ENCODE measurements around the gene SCGN.

Gene SCGN

DNA sequence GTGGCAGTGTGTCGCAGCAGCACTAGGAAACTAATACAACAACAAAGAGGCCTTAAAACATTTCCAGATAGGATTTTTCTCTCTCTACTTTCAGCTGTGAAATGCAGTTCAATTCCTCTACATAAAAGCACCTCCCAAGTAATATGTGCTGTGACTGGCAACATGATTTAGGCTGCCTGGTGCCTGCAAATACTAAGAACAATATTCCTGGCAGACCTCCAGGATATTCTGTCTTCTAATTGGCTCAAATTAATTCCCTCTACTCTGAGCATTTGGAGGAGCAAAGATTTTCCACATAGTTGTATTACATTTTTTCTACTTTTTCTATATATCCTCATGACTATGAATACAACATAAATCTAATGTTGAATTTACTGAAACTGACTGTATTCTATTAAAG is 33.2 kb downstream of the SCGN start:
- FAIRE-seq: no peak
- DNase-seq (ENCODE audit: insufficient read length, low spot score): no peak
- TF ChIP-seq POLR2A (IDR thresholded peaks at IDR 0.05; ENCODE audit: low read depth, low read length): no peak

DNA sequence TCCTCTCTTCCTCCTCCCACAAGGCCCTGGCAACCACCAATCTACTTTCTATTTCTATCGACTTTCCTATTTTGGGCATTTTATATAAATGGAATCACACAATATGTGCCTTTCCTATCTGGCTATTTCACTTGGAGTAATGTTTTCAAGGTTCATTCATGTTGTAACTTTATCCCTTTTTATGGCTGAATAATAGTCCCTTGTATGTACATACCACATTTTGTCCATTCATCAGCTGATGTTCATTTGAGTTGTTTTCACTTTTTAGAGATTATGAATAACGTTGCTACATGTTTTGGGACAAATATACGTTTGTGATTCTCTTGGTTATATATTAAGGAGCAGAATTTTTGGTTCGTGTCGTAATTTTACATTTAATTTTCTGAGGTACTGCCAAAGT is 33.9 kb downstream of the SCGN start:
- no peak for TF ChIP-seq POLR2A (IDR thresholded peaks at IDR 0.05; ENCODE audit: low read depth, low read length)
- FAIRE-seq (no peak), DNase-seq (ENCODE audit: insufficient read length, low spot score) (no peak)

DNA sequence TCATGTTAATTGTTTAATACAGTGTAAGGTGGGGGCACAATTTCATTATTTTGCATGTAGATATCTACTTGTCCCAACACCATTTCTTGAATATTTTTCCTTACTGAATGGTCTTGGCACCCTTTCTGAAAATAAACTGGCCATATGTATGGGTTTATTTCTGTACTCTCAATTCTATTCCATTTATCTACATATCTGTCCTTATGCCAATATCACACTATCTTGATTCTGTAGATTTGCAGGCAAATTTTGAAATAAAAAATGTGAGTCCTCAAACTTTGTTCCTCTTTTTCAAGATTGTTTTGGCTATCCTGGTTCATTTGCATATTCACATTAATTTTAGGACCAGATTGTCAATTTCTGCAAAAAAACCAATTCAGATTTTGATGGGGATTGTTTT is 34.8 kb downstream of the SCGN start:
- no peak for TF ChIP-seq POLR2A (IDR thresholded peaks at IDR 0.05; ENCODE audit: low read depth, low read length)

DNA sequence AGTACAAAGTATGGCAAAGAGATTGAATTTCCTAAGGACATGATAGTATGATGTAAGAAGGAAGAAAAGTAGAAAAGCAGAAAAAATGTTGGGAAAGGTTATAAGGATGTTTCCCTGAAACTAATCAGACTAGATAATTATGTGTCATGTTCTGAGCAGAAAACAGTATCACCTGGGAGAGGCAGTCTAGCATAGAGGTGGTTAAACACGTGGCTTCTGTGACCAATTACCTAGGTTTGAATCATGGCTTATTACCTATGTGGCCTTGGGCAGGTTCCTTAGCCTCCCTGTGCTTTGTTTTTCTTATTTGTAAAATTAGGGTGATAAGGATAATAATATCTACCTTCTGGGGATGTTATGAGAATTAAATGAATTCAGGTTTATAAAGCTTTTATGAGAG is 38.0 kb downstream of the SCGN start:
- DNase-seq (ENCODE audit: insufficient read length, low spot score): no peak
- FAIRE-seq: no peak

More for the DNA sequence above, 34.8 kb downstream of the SCGN start:
- no peak for FAIRE-seq
- no peak for DNase-seq (ENCODE audit: insufficient read length, low spot score)

DNA sequence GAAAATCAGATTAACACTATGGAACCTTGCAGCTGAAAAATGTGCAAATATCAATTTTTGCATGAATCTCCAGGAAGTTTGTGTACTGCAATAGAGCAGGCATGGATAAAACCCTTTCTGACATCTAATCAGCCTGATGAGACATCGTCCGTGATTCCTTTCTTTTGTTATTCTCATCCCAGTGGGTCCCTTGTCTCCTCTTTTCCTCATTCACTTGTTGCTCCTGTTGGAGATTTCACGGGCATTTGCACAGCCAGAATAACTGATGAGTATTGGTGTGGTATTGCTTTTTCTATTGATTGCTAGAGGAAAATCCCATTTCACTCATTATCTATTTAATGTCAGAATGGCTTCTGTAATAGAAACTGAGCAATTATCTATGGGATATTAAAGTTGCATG is 39.9 kb downstream of the SCGN start:
- DNase-seq (ENCODE audit: insufficient read length, low spot score) (no peak), FAIRE-seq (no peak)
- no peak for TF ChIP-seq POLR2A (IDR thresholded peaks at IDR 0.05; ENCODE audit: low read depth, low read length)

More for the DNA sequence above, 38.0 kb downstream of the SCGN start:
- TF ChIP-seq POLR2A (IDR thresholded peaks at IDR 0.05; ENCODE audit: low read depth, low read length): no peak

DNA sequence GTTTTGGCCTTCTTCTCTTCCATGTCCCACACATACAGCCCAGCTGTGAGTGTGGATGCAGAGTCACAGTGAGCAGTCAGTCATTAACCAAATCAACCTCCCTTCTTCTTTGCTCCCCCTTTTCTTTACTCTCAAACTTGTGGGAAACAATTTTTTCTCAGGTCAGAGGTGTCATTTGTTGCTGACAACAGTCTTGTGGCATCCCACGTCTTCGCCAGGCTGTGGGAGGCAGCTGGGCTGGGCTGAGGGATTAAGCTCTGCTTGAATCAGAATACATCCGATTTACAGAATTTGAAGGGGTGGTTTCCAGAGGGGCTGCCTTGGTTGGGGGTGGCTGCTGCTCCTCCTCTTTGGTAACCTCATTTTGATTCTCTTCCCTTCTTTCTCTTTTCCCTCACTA is 40.5 kb downstream of the SCGN start:
- FAIRE-seq (no peak), DNase-seq (ENCODE audit: insufficient read length, low spot score) (no peak)
- no peak for TF ChIP-seq POLR2A (IDR thresholded peaks at IDR 0.05; ENCODE audit: low read depth, low read length)

DNA sequence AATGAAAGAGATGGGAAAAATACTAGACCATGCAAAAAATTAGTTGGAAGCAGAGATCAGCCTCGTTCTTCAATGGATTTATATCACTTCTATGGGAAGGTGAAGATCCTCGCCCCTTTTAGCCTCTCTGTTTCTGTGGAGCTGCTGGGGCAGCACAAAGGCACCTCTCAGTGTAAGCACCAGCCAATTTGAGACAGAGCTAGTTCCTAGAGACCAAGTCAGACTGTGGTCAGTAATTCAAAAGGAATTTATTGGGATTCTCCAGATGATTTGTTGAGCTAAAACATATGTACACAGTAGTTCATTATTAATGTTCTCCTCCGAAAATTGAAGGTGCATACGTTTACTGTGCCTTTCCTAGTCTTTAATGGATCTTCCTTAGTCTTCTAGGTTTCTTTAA is 42.4 kb downstream of the SCGN start:
- DNase-seq (ENCODE audit: insufficient read length, low spot score) (no peak), FAIRE-seq (no peak)
- no peak for TF ChIP-seq POLR2A (IDR thresholded peaks at IDR 0.05; ENCODE audit: low read depth, low read length)

DNA sequence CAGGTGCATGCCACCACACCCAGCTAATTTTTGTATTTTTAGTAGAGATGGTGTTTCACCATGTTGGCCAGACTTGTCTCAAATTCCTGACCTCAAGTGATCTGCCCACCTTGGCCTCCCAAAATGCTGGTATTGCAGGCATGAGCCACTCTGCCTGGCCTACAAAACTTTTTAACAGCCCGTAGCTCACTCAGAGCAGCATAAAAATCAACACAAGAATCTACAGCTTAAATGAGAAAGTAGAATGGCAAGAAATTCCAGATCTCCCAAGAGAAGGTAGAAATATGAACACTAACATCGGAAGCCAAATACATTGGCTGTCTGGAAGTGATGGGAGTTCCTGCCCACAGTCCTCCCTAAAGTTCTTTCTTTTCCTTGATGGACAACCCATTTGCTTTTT is 43.7 kb downstream of the SCGN start:
- FAIRE-seq (no peak), DNase-seq (ENCODE audit: insufficient read length, low spot score) (no peak)
- no peak for TF ChIP-seq POLR2A (IDR thresholded peaks at IDR 0.05; ENCODE audit: low read depth, low read length)

DNA sequence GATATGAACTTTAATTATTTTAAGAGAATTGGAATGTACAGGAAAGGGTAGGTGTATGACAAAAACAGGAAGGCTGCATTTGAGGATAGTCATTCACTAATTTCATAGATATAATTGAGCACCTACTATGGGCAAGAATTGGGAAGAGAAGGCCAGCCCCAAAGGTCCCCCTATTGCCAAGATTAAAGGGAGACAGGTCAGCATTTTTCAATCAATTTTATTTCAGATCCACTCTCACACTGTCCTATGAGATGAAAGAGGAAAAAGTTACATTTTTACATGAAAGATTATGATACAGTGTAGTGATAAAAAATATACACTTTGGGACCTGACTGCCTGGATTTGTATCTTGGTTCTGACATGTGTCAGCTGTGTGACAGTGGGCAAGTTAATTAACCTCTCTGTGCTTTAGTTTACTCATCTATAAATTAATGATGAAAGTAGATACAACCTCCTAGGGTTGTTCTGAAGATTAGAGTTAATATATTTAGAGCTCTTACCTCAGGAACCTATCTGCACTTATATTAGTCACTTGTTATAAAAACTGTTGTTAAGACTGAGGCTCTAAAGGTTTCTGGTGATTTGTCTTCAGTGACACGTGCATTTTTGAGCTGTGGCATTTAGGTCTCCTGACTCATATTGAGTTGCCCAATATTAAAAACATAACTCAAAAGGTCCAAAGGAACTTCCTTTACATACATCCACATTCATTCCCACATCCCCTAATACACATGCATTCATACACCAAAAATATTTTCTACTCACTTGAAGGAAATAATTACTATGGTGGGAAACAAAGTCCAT is 45.7 kb downstream of the SCGN start:
- FAIRE-seq: no peak
- no peak for DNase-seq (ENCODE audit: insufficient read length, low spot score)
- no peak for TF ChIP-seq POLR2A (IDR thresholded peaks at IDR 0.05; ENCODE audit: low read depth, low read length)

DNA sequence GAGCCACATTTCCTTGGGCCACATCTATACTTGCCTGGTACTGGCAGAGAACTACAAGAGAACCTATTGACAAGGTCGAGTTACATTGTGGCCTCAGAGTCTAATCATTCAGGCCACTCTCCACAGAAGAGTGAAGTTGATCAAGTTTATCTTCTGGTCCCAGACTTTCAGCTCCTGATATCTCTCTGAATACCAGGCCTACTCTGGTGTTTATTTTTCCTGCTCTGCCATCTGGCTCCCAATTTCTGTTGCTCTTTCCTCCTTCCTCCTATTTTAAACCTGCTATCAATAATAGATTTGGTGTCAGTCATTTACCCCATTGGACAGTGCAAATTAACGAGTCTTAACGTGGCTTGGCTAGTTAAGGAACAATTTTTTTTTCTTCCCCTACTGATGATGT is 46.6 kb downstream of the SCGN start:
- TF ChIP-seq POLR2A (IDR thresholded peaks at IDR 0.05; ENCODE audit: low read depth, low read length): no peak
- no peak for DNase-seq (ENCODE audit: insufficient read length, low spot score)
- no peak for FAIRE-seq

DNA sequence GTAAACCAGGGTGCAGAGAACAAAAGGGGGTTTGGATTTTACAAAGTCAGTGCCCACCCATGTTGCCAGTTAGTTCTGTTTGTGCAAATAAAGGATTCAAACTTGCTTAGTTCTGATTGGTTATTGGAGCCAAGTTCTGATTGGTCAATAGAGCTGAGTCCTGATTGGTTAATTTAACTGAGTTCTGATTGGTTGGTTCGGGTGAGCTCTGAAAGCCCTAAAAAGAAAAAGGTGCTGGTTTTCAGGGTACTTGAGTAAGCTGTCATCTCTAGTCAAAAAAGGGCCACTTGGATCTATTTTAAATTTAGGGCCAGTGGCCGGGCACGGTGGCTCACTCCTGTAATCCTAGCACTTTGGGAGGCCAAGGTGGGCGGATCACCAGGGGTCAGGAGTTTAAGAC is 47.6 kb downstream of the SCGN start:
- DNase-seq (ENCODE audit: insufficient read length, low spot score) (no peak), FAIRE-seq (no peak)
- TF ChIP-seq POLR2A (IDR thresholded peaks at IDR 0.05; ENCODE audit: low read depth, low read length): no peak

DNA sequence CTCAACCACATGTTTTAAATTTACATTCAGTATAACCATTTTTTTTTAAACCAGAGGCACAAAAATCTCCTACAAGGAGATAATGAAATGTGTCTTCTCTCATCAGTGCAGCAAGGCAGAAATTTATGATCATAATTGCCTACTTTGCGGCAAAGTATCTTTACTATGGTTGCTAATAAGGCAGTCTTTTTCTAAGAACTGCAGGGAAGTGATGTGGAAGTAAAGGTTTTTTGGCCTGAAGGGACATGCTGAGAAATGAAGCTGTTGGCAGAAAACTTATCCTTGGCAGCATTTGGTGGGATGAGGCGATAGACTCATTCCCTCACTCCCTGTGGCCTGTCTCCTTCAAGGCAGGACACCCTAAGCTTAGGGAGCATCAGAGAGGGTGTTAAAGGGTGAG is 48.7 kb downstream of the SCGN start:
- no peak for FAIRE-seq
- DNase-seq (ENCODE audit: insufficient read length, low spot score): no peak
- TF ChIP-seq POLR2A (IDR thresholded peaks at IDR 0.05; ENCODE audit: low read depth, low read length): no peak

DNA sequence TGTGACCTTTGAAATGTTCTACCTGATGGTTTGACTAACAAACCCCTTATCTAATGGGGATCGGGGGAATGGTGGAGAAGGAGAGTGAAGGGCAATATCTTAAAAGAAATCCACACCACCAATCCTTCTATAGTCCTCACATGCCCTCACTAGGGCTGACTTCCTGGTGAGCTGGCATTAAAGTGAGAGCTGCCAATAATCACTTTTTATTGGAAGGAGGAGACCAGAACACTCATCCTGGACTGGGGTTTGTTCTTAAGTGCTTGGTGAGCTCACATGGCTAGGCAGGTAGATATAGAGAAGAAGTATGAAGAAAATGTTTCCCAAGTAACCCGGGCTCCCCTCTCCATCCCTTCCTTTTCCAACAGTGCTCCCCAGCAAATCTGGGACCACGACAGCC is 49.8 kb downstream of the SCGN start:
- TF ChIP-seq POLR2A (IDR thresholded peaks at IDR 0.05; ENCODE audit: low read depth, low read length): no peak
- no peak for DNase-seq (ENCODE audit: insufficient read length, low spot score)
- no peak for FAIRE-seq

DNA sequence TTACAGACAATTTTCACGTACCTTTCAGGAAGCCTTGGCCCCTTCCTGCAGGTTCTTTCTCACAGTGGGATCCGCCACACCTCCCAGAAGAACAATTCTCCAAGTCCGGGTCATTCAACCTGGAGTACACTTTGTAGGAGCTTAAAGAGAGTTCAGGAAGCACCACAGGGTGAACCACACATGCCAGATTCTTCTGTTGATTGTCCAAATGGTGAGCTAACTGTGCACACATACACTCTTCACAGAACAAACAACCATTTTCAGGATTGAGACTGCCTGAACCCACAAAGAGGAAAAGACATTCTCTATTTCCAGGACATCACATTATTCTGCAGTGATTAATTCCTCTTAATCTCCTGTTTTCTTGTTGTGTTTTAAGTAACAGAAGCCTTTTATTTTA is 51.0 kb downstream of the SCGN start:
- no peak for DNase-seq (ENCODE audit: insufficient read length, low spot score)
- TF ChIP-seq POLR2A (IDR thresholded peaks at IDR 0.05; ENCODE audit: low read depth, low read length): no peak

DNA sequence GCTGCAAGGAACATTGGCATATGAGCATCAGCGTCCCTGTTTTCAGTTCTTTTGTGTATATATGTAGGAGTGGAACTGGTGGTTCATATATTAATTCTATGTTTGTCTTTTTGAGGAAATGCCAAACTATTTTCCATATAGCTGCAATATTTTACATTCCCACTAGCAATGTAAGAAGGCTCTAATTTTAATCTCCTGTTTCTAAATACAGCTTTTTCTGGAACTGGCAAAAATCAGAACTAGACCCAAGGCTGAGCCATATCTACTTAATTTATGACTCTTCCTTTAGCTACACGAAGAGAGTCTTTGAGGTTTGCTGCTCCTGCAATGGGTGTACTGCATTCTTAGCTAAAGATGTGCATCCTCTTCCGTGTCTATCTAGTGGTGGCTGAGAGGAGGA is 52.0 kb downstream of the SCGN start:
- TF ChIP-seq POLR2A (IDR thresholded peaks at IDR 0.05; ENCODE audit: low read depth, low read length): no peak
- DNase-seq (ENCODE audit: insufficient read length, low spot score) (no peak), FAIRE-seq (no peak)

More for the DNA sequence above, 51.0 kb downstream of the SCGN start:
- FAIRE-seq: no peak
